ENCODE data around the gene TMCC1. TPM values are rescaled to one million over a fixed set of nuclear protein-coding genes. Genes with fewer than 3 reads are reported as not detected.

Gene TMCC1
- total RNA-seq, 1 donor from 2014 or later: 33.4 TPM

GRCh38 chr3:129892857-129893580 is 492 bp downstream of the TMCC1 start:
- Histone ChIP-seq H3K4me3 (peak overlapping the region; percentile 90), H3K9me3 (no peaks in the 10 kb centered on the region), H3K27me3 (ENCODE audit: low read depth) (no peaks in the 10 kb centered on the region), H3K27ac (peak overlapping the region; percentile 94), H3K36me3 (peaks cover 7% of the 10 kb centered on the region), H3K4me1 (peaks cover 50% of the 10 kb centered on the region)
- TF ChIP-seq CTCF (IDR thresholded peaks at IDR 0.05): no peak
- ATAC-seq (peak; percentile 89 to 91), DNase-seq (peak; percentile 80)
- intact Hi-C loops (cut with DNase I): no loop called here

- intact Hi-C loops (cut with DNase I): no loop called here
- Histone ChIP-seq H3K27me3 (ENCODE audit: low read depth) (no peaks in the 10 kb centered on the region), H3K4me1 (peaks cover 50% of the 10 kb centered on the region), H3K4me3 (peak overlapping the region; percentile 90), H3K36me3 (peaks cover 7% of the 10 kb centered on the region), H3K9me3 (no peaks in the 10 kb centered on the region), H3K27ac (peak overlapping the region; percentile 94)
- DNase-seq: no peak
- peak in 1 of 2 donors; percentile 6 for ATAC-seq
- no peak for TF ChIP-seq CTCF (IDR thresholded peaks at IDR 0.05)
These were observed 1.0 kb downstream of the TMCC1 start for GRCh38 chr3:129892486-129892856.

GRCh38 chr3:129890891-129891290 is 2.6 kb downstream of the TMCC1 start:
- no peak for DNase-seq
- no peak overlapping the region for H3K4me3 ChIP-seq
- intact Hi-C loops (cut with DNase I): no loop called here
- no peaks in the 10 kb centered on the region for H3K27me3 ChIP-seq (ENCODE audit: low read depth)
- peaks cover 7% of the 10 kb centered on the region for H3K36me3 ChIP-seq
- TF ChIP-seq CTCF (IDR thresholded peaks at IDR 0.05): no peak
- no peaks in the 10 kb centered on the region for H3K9me3 ChIP-seq
- peak overlapping the region; percentile 49 for H3K27ac ChIP-seq
- ATAC-seq: no peak
- H3K4me1 ChIP-seq: peaks cover 50% of the 10 kb centered on the region

GRCh38 chr3:129890125-129890524 is 3.4 kb downstream of the TMCC1 start:
- Histone ChIP-seq H3K27ac (peak overlapping the region; percentile 49), H3K4me3 (no peak overlapping the region), H3K9me3 (no peaks in the 10 kb centered on the region), H3K4me1 (peaks cover 50% of the 10 kb centered on the region), H3K36me3 (peaks cover 7% of the 10 kb centered on the region), H3K27me3 (ENCODE audit: low read depth) (no peaks in the 10 kb centered on the region)
- ATAC-seq: no peak
- TF ChIP-seq CTCF (IDR thresholded peaks at IDR 0.05): no peak
- DNase-seq: no peak
- intact Hi-C loops (cut with DNase I): no loop called here

GRCh38 chr3:129888771-129889170 is 4.7 kb downstream of the TMCC1 start:
- Histone ChIP-seq H3K36me3 (peaks cover 7% of the 10 kb centered on the region), H3K9me3 (no peaks in the 10 kb centered on the region), H3K27ac (no peak overlapping the region), H3K4me3 (no peak overlapping the region), H3K4me1 (peaks cover 41% of the 10 kb centered on the region), H3K27me3 (ENCODE audit: low read depth) (no peaks in the 10 kb centered on the region)
- DNase-seq: no peak
- no peak for TF ChIP-seq CTCF (IDR thresholded peaks at IDR 0.05)
- ATAC-seq: no peak
- intact Hi-C loops (cut with DNase I): no loop called here

All from lower lobe of right lung (tissue), 2 donors.